ENCODE results near the gene CEMIP2.

DNA sequence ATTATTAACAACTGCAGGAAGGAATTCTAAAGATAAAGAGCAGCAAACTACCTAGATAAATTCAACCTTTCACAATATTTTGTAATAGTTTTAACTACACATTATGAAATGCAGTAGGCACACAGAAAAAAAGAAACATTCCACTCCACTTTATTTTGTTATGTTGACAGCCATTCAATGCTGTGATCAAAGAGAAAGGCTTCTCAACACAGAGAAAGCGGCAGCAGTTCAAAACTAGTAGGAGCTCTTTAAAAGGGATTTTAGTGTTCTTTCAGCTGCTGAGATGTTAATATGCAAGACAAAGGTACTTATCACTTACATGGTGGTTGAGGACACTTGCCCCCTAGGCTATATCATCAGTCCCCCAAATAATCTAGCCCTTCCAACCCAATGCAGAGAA lies 11.6 kb downstream of the CEMIP2 start:
- TF ChIP-seq, protein P1, sequence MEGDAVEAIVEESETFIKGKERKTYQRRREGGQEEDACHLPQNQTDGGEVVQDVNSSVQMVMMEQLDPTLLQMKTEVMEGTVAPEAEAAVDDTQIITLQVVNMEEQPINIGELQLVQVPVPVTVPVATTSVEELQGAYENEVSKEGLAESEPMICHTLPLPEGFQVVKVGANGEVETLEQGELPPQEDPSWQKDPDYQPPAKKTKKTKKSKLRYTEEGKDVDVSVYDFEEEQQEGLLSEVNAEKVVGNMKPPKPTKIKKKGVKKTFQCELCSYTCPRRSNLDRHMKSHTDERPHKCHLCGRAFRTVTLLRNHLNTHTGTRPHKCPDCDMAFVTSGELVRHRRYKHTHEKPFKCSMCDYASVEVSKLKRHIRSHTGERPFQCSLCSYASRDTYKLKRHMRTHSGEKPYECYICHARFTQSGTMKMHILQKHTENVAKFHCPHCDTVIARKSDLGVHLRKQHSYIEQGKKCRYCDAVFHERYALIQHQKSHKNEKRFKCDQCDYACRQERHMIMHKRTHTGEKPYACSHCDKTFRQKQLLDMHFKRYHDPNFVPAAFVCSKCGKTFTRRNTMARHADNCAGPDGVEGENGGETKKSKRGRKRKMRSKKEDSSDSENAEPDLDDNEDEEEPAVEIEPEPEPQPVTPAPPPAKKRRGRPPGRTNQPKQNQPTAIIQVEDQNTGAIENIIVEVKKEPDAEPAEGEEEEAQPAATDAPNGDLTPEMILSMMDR (IDR thresholded peaks at IDR 0.05; ENCODE audit: insufficient read depth, low read length, poor library complexity, severe bottlenecking) = no peak
- no peak for TF ChIP-seq EZH2phosphoT487 (conservative IDR thresholded peaks at IDR 0.05; ENCODE audit: low read length)

All from SU-DHL-6 (cell line).